Skeletal muscle cell (primary cell): ENCODE data around the gene FLCN.

Experiments used
- DNase-seq: peaks from one replicate; pipeline ENCODE4 v3.0.0-alpha.2; 2010; ENCODE audit warnings: low read depth
- H3K4me3 ChIP-seq: 2 replicates; pipeline ENCODE4 v1.5.1; 2011; ENCODE audit warnings: low read depth, mild to moderate bottlenecking, control low read depth, low read length, moderate library complexity

Gene FLCN

GRCh38 chr17:17172001-17172939, 64.7 kb downstream of the FLCN start:
- DNase-seq: no peak
- no peak overlapping the region for H3K4me3 ChIP-seq

- no peak for DNase-seq
- no peak overlapping the region for H3K4me3 ChIP-seq
These were observed 65.8 kb downstream of the FLCN start for GRCh38 chr17:17171186-17171585.

GRCh38 chr17:17170346-17170985, 66.5 kb downstream of the FLCN start:
- no peak for DNase-seq
- no peak overlapping the region for H3K4me3 ChIP-seq

- DNase-seq: no peak
- H3K4me3 ChIP-seq: no peak overlapping the region
These were observed 67.6 kb downstream of the FLCN start for GRCh38 chr17:17169396-17169795.

GRCh38 chr17:17168401-17168800, 68.6 kb downstream of the FLCN start:
- no peak for DNase-seq
- H3K4me3 ChIP-seq: no peak overlapping the region

- no peak overlapping the region for H3K4me3 ChIP-seq
- DNase-seq: no peak
These were observed 69.0 kb downstream of the FLCN start for GRCh38 chr17:17167986-17168385.

GRCh38 chr17:17167356-17167755, 69.6 kb downstream of the FLCN start:
- no peak for DNase-seq
- no peak overlapping the region for H3K4me3 ChIP-seq

GRCh38 chr17:17166446-17166845, 70.5 kb downstream of the FLCN start:
- no peak for DNase-seq
- H3K4me3 ChIP-seq: no peak overlapping the region

- H3K4me3 ChIP-seq: no peak overlapping the region
- no peak for DNase-seq
These were observed 71.2 kb downstream of the FLCN start for GRCh38 chr17:17165666-17166308.

- DNase-seq: no peak
- H3K4me3 ChIP-seq: no peak overlapping the region
These were observed 72.3 kb downstream of the FLCN start for GRCh38 chr17:17164676-17165075.

GRCh38 chr17:17164156-17164555, 72.8 kb downstream of the FLCN start:
- no peak for DNase-seq
- no peak overlapping the region for H3K4me3 ChIP-seq
